DOHH2 (cell line): ENCODE results near the gene ERI3.

Experiments
- H3F3A ChIP-seq: fragments of 200-600 bp; sonication (generic), shearing (Covaris generic); 2 replicates; pipeline ENCODE4 v1.6.0; 2016; ENCODE audit warnings: antibody characterized with exemption, mild to moderate bottlenecking; ENCODE audit not compliant: control insufficient read depth, insufficient read depth
- H3K27ac ChIP-seq: fragments of 200-600 bp; sonication (generic); 2 replicates; pipeline ENCODE4 v1.5.1; 2014; ENCODE audit warnings: low read depth, mild to moderate bottlenecking, low read length, moderate library complexity
- H3K27me3 ChIP-seq: fragments of 200-600 bp; sonication (generic); 2 replicates; pipeline ENCODE4 v1.6.1; 2014; ENCODE audit warnings: mild to moderate bottlenecking, low read length, mixed read lengths; ENCODE audit not compliant: control insufficient read depth
- H3K36me3 ChIP-seq: fragments of 200-600 bp; sonication (generic); 2 replicates; pipeline ENCODE4 v1.6.1; 2014; ENCODE audit warnings: mild to moderate bottlenecking, low read length, moderate library complexity, mixed read lengths; ENCODE audit not compliant: control insufficient read depth
- H3K4me1 ChIP-seq: fragments of 200-600 bp; sonication (generic); 2 replicates; pipeline ENCODE4 v1.6.1; 2014; ENCODE audit warnings: mild to moderate bottlenecking, low read length, mixed read lengths; ENCODE audit not compliant: control insufficient read depth
- H3K4me2 ChIP-seq: fragments of 200-600 bp; sonication (generic); 2 replicates; pipeline ENCODE4 v1.6.0; 2014; ENCODE audit warnings: mild to moderate bottlenecking, low read length, moderate library complexity
- H3K4me3 ChIP-seq: fragments of 200-600 bp; sonication (generic); 2 replicates; pipeline ENCODE4 v1.5.1; 2014; ENCODE audit warnings: mild to moderate bottlenecking, low read length, mixed read lengths
- H3K79me2 ChIP-seq: fragments of 200-600 bp; sonication (generic); 2 replicates; pipeline ENCODE4 v1.6.1; 2014; ENCODE audit warnings: mild to moderate bottlenecking, low read length, mixed read lengths; ENCODE audit not compliant: control insufficient read depth
- H3K9me2 ChIP-seq: fragments of 200-600 bp; sonication (generic); replicated peaks from 2 replicates; pipeline ENCODE4 v1.6.1; 2014; ENCODE audit warnings: mild to moderate bottlenecking, low read length, mixed read lengths; ENCODE audit not compliant: control insufficient read depth
- H3K9me3 ChIP-seq: fragments of 200-600 bp; sonication (generic); 2 replicates; pipeline ENCODE4 v1.6.1; 2014; ENCODE audit warnings: antibody characterized with exemption, low read length, mixed read lengths; ENCODE audit not compliant: control insufficient read depth, insufficient read depth
- H4K20me1 ChIP-seq: fragments of 200-600 bp; sonication (generic); 2 replicates; pipeline ENCODE4 v1.6.0; 2014; ENCODE audit warnings: low read depth, mild to moderate bottlenecking, antibody characterized with exemption, low read length, moderate library complexity; ENCODE audit not compliant: control insufficient read depth, insufficient read depth
- EZH2phosphoT487 ChIP-seq: fragments of 200-600 bp; sonication (generic); IDR thresholded peaks from 2 replicates; pipeline ENCODE4 v1.6.1; 2017; ENCODE audit warnings: borderline replicate concordance, mild to moderate bottlenecking, antibody characterized with exemption, low read length, moderate library complexity, mixed read lengths
- TF ChIP-seq, protein P1 (sequence below): fragments of 200-600 bp; sonication (generic); IDR thresholded peaks from one replicate; pipeline ENCODE4 v1.5.1; 2014; ENCODE audit warnings: antibody characterized with exemption, mild to moderate bottlenecking, low read depth, low read length; ENCODE audit not compliant: poor library complexity, severe bottlenecking

Gene ERI3

GRCh38 chr1:44219301-44219626, 135.8 kb downstream of the ERI3 start:
- H3K9me2 ChIP-seq, result no peaks in the 10 kb centered on the region
- no peaks in the 10 kb centered on the region; the same call in 1 of the 2 replicates for H3K79me2 ChIP-seq
- H3F3A ChIP-seq, result no peaks in the 10 kb centered on the region
- peaks cover 61% of the 10 kb centered on the region for H3K36me3 ChIP-seq
- no peaks in the 10 kb centered on the region for H3K9me3 ChIP-seq
- H3K27ac ChIP-seq, result no peak overlapping the region
- TF ChIP-seq EZH2phosphoT487, result no peak
- TF ChIP-seq, protein P1, sequence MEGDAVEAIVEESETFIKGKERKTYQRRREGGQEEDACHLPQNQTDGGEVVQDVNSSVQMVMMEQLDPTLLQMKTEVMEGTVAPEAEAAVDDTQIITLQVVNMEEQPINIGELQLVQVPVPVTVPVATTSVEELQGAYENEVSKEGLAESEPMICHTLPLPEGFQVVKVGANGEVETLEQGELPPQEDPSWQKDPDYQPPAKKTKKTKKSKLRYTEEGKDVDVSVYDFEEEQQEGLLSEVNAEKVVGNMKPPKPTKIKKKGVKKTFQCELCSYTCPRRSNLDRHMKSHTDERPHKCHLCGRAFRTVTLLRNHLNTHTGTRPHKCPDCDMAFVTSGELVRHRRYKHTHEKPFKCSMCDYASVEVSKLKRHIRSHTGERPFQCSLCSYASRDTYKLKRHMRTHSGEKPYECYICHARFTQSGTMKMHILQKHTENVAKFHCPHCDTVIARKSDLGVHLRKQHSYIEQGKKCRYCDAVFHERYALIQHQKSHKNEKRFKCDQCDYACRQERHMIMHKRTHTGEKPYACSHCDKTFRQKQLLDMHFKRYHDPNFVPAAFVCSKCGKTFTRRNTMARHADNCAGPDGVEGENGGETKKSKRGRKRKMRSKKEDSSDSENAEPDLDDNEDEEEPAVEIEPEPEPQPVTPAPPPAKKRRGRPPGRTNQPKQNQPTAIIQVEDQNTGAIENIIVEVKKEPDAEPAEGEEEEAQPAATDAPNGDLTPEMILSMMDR, result no peak
- H3K4me1 ChIP-seq, result peaks cover 3% of the 10 kb centered on the region
- H3K4me2 ChIP-seq, result no peak overlapping the region
- H3K4me3 ChIP-seq, result no peak overlapping the region
- H3K27me3 ChIP-seq, result no peaks in the 10 kb centered on the region
- H4K20me1 ChIP-seq, result no peaks in the 10 kb centered on the region

DNA sequence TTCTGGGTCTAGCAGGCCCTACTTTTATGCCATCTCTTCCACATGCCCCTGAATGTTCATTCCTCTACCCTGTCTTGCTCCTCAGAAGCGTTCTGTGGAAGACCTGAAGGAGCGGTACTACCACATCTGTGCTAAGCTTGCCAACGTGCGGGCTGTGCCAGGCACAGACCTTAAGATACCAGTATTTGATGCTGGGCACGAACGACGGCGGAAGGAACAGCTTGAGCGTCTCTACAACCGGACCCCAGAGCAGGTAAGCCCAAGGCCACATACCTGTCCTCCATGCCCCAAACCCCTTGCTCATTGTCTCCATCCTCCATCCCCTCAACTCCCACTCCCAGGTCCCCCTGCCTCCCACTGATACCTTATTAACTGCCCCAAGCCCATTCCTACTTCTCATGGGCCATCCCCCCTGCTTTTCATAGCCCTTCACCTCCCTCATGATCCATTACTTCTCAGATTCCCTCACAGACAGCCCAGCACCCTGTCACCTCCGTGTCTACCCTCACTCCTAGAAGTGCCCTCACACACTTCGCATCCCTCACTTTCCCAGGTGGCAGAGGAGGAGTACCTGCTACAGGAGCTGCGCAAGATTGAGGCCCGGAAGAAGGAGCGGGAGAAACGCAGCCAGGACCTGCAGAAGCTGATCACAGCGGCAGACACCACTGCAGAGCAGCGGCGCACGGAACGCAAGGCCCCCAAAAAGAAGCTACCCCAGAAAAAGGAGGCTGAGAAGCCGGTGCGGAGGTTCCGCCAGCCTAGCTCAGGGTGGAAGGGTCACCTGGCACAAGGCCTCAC, 136.4 kb downstream of the ERI3 start:
- Histone ChIP-seq H3K4me3 (no peak overlapping the region), H3K9me3 (no peaks in the 10 kb centered on the region), H3K9me2 (no peaks in the 10 kb centered on the region), H3K36me3 (peaks cover 61% of the 10 kb centered on the region), H3K79me2 (peaks cover 5% of the 10 kb centered on the region), H3K27ac (no peak overlapping the region), H3K4me1 (peaks cover 9% of the 10 kb centered on the region), H3K4me2 (no peak overlapping the region), H4K20me1 (no peaks in the 10 kb centered on the region), H3F3A (no peaks in the 10 kb centered on the region), H3K27me3 (no peaks in the 10 kb centered on the region)
- TF ChIP-seq EZH2phosphoT487, result no peak
- TF ChIP-seq, protein P1, result no peak

GRCh38 chr1:44217809-44218410, 137.1 kb downstream of the ERI3 start:
- Histone ChIP-seq H4K20me1 (no peaks in the 10 kb centered on the region), H3K4me1 (peaks cover 9% of the 10 kb centered on the region), H3K27me3 (no peaks in the 10 kb centered on the region), H3K27ac (no peak overlapping the region), H3K79me2 (peaks cover 9% of the 10 kb centered on the region), H3K4me3 (no peak overlapping the region), H3F3A (no peaks in the 10 kb centered on the region), H3K36me3 (peaks cover 61% of the 10 kb centered on the region), H3K4me2 (no peak overlapping the region), H3K9me2 (no peaks in the 10 kb centered on the region), H3K9me3 (no peaks in the 10 kb centered on the region)
- no peak for TF ChIP-seq EZH2phosphoT487
- TF ChIP-seq, protein P1, result peak; percentile 93
